ENCODE data around the gene COL18A1. TPM values are rescaled to one million over a fixed set of nuclear protein-coding genes. Genes with fewer than 3 reads are reported as not detected.

COL18A1 gene
- total and polyA plus RNA-seq, 3 experiments from 2014 or later: 1.9 to 4.7 (median 2.2) TPM

DNA sequence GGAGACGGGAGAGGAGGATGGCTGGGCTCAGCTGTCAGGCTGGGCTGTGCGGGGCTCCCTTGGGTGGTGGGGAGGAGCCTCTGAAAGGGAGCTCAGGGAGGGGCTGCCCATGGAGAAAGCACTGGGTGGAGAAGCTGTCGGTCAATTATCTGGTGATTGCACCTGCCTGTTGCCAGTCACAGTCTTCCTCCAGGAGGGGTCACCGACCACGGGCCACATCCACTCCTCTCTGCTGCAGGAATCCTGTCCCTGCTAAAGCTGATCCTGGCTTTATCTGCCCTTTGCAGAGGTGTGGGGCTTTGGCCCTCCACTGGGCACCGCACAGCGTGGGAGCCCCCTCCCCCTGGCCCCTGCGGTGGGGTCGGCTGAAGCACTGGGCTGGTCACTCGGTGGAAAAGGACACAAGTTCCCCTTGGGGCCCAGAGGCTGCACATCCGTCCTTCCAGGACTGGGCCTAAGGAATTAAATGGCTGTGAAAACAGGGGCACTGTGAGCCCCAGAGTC lies 21.8 kb upstream of the COL18A1 start:
- no peak overlapping the region for H3K4me3 ChIP-seq (ENCODE audit: low read length)
- no peak overlapping the region for H3K27ac ChIP-seq (ENCODE audit: low read depth, low read length)
- H3K36me3 Mint-ChIP-seq: no peaks in the 10 kb centered on the region
- ChIA-PET POLR2A (no interaction called here), CTCF (no interaction called here)
- no peaks in the 10 kb centered on the region for H3K9me3 Mint-ChIP-seq
- no peaks in the 10 kb centered on the region for H3K36me3 ChIP-seq (ENCODE audit: insufficient read depth, low read length)
- no peaks in the 10 kb centered on the region for H3K9me3 ChIP-seq (ENCODE audit: low read length)
- peak overlapping the region in 1 of 8 donors; percentile 57 for H3K27ac Mint-ChIP-seq
- no peak overlapping the region for H3K4me3 Mint-ChIP-seq
- peaks cover 10 to 47% of the 10 kb centered on the region in 2 donors for H3K27me3 Mint-ChIP-seq
- H3K4me1 Mint-ChIP-seq: no peaks in the 10 kb centered on the region
- DNase-seq: peak in 1 of 5 donors; percentile 26
- no peaks in the 10 kb centered on the region for H3K27me3 ChIP-seq (ENCODE audit: insufficient read depth, low read length, poor library complexity, severe bottlenecking)
- H3K4me1 ChIP-seq (ENCODE audit: insufficient read depth, low read length): no peaks in the 10 kb centered on the region

DNA sequence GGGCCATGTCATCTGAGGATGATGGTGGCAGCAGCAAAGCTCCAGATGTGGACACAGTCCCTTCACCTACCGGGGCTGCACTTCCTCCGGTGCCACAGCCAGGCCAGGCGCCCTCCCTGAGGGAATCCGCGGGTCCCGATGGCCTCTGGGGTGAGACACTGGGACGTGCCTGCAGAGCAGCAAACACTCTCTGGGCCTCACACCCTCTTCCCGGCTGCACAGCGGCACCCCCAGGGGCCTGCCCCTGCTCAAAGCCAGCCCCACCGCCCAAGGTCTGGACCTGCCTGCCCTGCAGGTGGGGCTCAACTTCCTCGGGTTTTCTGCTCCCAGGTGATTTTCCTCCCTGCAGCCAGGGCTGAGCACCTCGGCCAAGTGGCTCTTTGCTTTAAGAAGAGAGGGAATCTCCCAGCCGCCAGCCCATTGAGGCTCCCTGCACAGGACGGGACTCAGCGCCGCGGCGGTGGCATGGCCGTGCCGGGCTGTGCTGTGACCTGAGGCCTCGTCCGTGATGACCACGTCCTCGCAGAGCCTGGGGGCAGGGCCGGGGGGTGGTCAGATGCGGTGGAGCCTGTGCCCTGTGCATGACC lies 21.3 kb upstream of the COL18A1 start:
- H3K27me3 Mint-ChIP-seq: peaks cover 9 to 47% of the 10 kb centered on the region in 2 donors
- peak in 1 of 5 donors; percentile 35 for DNase-seq
- Histone ChIP-seq H3K27ac (ENCODE audit: low read depth, low read length) (no peak overlapping the region), H3K27me3 (ENCODE audit: insufficient read depth, low read length, poor library complexity, severe bottlenecking) (no peaks in the 10 kb centered on the region), H3K9me3 (ENCODE audit: low read length) (no peaks in the 10 kb centered on the region), H3K4me3 (ENCODE audit: low read length) (no peak overlapping the region), H3K4me1 (ENCODE audit: insufficient read depth, low read length) (no peaks in the 10 kb centered on the region), H3K36me3 (ENCODE audit: insufficient read depth, low read length) (no peaks in the 10 kb centered on the region)
- ChIA-PET CTCF (no interaction called here), POLR2A (no interaction called here)
- no peaks in the 10 kb centered on the region for H3K9me3 Mint-ChIP-seq
- no peaks in the 10 kb centered on the region for H3K4me1 Mint-ChIP-seq
- H3K4me3 Mint-ChIP-seq: no peak overlapping the region
- no peak overlapping the region for H3K27ac Mint-ChIP-seq
- no peaks in the 10 kb centered on the region for H3K36me3 Mint-ChIP-seq

- H3K4me3 Mint-ChIP-seq: no peak overlapping the region
- H3K36me3 ChIP-seq (ENCODE audit: insufficient read depth, low read length): no peaks in the 10 kb centered on the region
- ChIA-PET POLR2A (no interaction called here), CTCF (no interaction called here)
- H3K9me3 Mint-ChIP-seq: no peaks in the 10 kb centered on the region
- H3K4me3 ChIP-seq (ENCODE audit: low read length): no peak overlapping the region
- no peaks in the 10 kb centered on the region for H3K9me3 ChIP-seq (ENCODE audit: low read length)
- peaks cover 10 to 47% of the 10 kb centered on the region in 2 donors for H3K27me3 Mint-ChIP-seq
- no peaks in the 10 kb centered on the region for H3K27me3 ChIP-seq (ENCODE audit: insufficient read depth, low read length, poor library complexity, severe bottlenecking)
- no peaks in the 10 kb centered on the region for H3K36me3 Mint-ChIP-seq
- H3K4me1 ChIP-seq (ENCODE audit: insufficient read depth, low read length): no peaks in the 10 kb centered on the region
- no peak overlapping the region for H3K27ac Mint-ChIP-seq
- peak in 1 of 5 donors; percentile 21 for DNase-seq
- H3K27ac ChIP-seq (ENCODE audit: low read depth, low read length): no peak overlapping the region
- H3K4me1 Mint-ChIP-seq: no peaks in the 10 kb centered on the region
These were observed 20.1 kb upstream of the COL18A1 start for GRCh38 chr21:45384656-45385548.

DNA sequence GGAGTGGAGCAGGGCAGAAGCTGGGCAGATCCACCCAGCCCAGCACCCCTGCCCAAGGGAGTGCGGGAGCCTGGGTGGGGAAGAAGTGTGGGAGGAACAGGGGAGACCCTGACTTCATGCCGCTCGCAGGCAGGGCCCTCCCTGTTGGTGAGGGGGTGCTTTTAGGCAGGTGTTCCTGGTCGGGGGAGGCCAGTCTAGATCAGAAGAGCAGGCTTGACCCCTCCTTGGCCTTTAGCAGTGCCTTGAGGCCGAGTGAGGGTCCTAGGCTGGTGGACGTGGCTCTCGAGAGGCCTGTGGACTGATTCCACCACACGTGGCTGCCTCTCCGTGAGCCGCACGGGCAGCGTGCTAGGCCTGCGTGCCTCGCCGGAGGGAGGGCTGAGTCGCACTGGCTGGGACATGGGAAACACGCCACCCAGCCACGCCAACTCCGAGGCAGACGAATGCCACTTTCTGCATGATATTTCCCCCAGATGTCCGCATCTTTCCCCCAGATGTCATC lies 19.4 kb upstream of the COL18A1 start:
- H3K4me3 Mint-ChIP-seq: no peak overlapping the region
- POLR2A ChIA-PET: no interaction called here
- CTCF ChIA-PET: no interaction called here
- H3K4me1 Mint-ChIP-seq: no peaks in the 10 kb centered on the region
- H3K27me3 Mint-ChIP-seq: peaks cover 10 to 46% of the 10 kb centered on the region in 2 donors
- Histone ChIP-seq H3K36me3 (ENCODE audit: insufficient read depth, low read length) (no peaks in the 10 kb centered on the region), H3K9me3 (ENCODE audit: low read length) (no peaks in the 10 kb centered on the region), H3K27ac (ENCODE audit: low read depth, low read length) (no peak overlapping the region), H3K4me1 (ENCODE audit: insufficient read depth, low read length) (no peaks in the 10 kb centered on the region), H3K4me3 (ENCODE audit: low read length) (no peak overlapping the region), H3K27me3 (ENCODE audit: insufficient read depth, low read length, poor library complexity, severe bottlenecking) (no peaks in the 10 kb centered on the region)
- peak in 1 of 5 donors; percentile 31 for DNase-seq
- no peak overlapping the region for H3K27ac Mint-ChIP-seq
- H3K9me3 Mint-ChIP-seq: no peaks in the 10 kb centered on the region
- no peaks in the 10 kb centered on the region for H3K36me3 Mint-ChIP-seq

- H3K27ac ChIP-seq (ENCODE audit: low read depth, low read length): no peak overlapping the region
- Mint-ChIP-seq H3K27me3 (peaks cover 12 to 44% of the 10 kb centered on the region in 2 donors), H3K27ac (no peak overlapping the region), H3K4me1 (no peaks in the 10 kb centered on the region), H3K9me3 (no peaks in the 10 kb centered on the region), H3K4me3 (no peak overlapping the region), H3K36me3 (no peaks in the 10 kb centered on the region)
- no peaks in the 10 kb centered on the region for H3K36me3 ChIP-seq (ENCODE audit: insufficient read depth, low read length)
- no peaks in the 10 kb centered on the region for H3K4me1 ChIP-seq (ENCODE audit: insufficient read depth, low read length)
- no peak overlapping the region for H3K4me3 ChIP-seq (ENCODE audit: low read length)
- ChIA-PET POLR2A (interaction anchor here (0.7 kb wide), 1 partner anchor 85 kb away, joined by 3 read pairs; no protein-coding TSS in a partner anchor), CTCF (no interaction called here)
- DNase-seq: peak in 1 of 5 donors; percentile 33
- no peaks in the 10 kb centered on the region for H3K27me3 ChIP-seq (ENCODE audit: insufficient read depth, low read length, poor library complexity, severe bottlenecking)
- no peaks in the 10 kb centered on the region for H3K9me3 ChIP-seq (ENCODE audit: low read length)
These were observed 18.6 kb upstream of the COL18A1 start for GRCh38 chr21:45386336-45386727.

GRCh38 chr21:45386728-45387371 lies 18.1 kb upstream of the COL18A1 start:
- CTCF ChIA-PET: interaction anchor here (0.5 kb wide), 1 partner anchor 339 kb away, joined by 6 read pairs; no protein-coding TSS in a partner anchor
- peaks cover 14 to 50% of the 10 kb centered on the region in 2 donors for H3K27me3 Mint-ChIP-seq
- H3K36me3 ChIP-seq (ENCODE audit: insufficient read depth, low read length): no peaks in the 10 kb centered on the region
- POLR2A ChIA-PET: interaction anchor here (0.7 kb wide), 1 partner anchor 84 kb away, joined by 3 read pairs; no protein-coding TSS in a partner anchor
- no peaks in the 10 kb centered on the region for H3K4me1 Mint-ChIP-seq
- no peaks in the 10 kb centered on the region for H3K9me3 Mint-ChIP-seq
- no peak overlapping the region for H3K4me3 Mint-ChIP-seq
- H3K27ac Mint-ChIP-seq: peak overlapping the region in 1 of 8 donors; percentile 23
- H3K4me1 ChIP-seq (ENCODE audit: insufficient read depth, low read length): no peaks in the 10 kb centered on the region
- no peak overlapping the region for H3K27ac ChIP-seq (ENCODE audit: low read depth, low read length)
- no peak overlapping the region for H3K4me3 ChIP-seq (ENCODE audit: low read length)
- DNase-seq: peak in 1 of 5 donors; percentile 15
- H3K9me3 ChIP-seq (ENCODE audit: low read length): no peaks in the 10 kb centered on the region
- H3K36me3 Mint-ChIP-seq: no peaks in the 10 kb centered on the region
- H3K27me3 ChIP-seq (ENCODE audit: insufficient read depth, low read length, poor library complexity, severe bottlenecking): no peaks in the 10 kb centered on the region

DNA sequence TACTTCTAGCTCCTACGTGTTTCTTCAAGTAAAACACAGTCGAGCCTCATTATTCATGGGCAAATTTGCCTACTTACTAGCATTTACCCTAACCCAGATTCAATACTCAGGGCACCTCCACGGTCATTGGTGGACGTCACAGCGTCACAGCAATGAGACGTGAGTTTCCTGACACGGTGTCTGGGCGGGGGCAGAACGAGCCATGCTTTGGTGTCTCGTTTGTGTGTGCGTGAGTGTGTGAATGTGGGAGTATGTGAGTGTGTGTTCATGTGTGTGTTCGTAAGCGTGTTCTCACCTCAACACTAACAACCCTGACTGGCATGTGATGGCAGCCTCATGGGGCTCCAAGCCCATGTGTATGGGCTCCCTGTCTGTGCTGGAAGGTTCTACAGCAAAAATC lies 17.5 kb upstream of the COL18A1 start:
- H3K27ac ChIP-seq (ENCODE audit: low read depth, low read length): no peak overlapping the region
- H3K27ac Mint-ChIP-seq: no peak overlapping the region
- no peak overlapping the region for H3K4me3 ChIP-seq (ENCODE audit: low read length)
- no peak overlapping the region for H3K4me3 Mint-ChIP-seq
- H3K9me3 ChIP-seq (ENCODE audit: low read length): no peaks in the 10 kb centered on the region
- no peaks in the 10 kb centered on the region for H3K36me3 Mint-ChIP-seq
- CTCF ChIA-PET: no interaction called here
- no peaks in the 10 kb centered on the region for H3K27me3 ChIP-seq (ENCODE audit: insufficient read depth, low read length, poor library complexity, severe bottlenecking)
- peak in 1 of 5 donors; percentile 9 for DNase-seq
- no peaks in the 10 kb centered on the region for H3K36me3 ChIP-seq (ENCODE audit: insufficient read depth, low read length)
- H3K9me3 Mint-ChIP-seq: no peaks in the 10 kb centered on the region
- H3K4me1 Mint-ChIP-seq: no peaks in the 10 kb centered on the region
- H3K27me3 Mint-ChIP-seq: peaks cover 14 to 47% of the 10 kb centered on the region in 2 donors
- H3K4me1 ChIP-seq (ENCODE audit: insufficient read depth, low read length): no peaks in the 10 kb centered on the region
- POLR2A ChIA-PET: no interaction called here

Measured in CD8-positive, alpha-beta memory T cell (primary cell).